ACC112 (cell line): ENCODE measurements around the gene PYGB.

ENCODE experiments used
- H2AFZ ChIP-seq: fragments of 200-600 bp; sonication (generic); one replicate; pipeline ENCODE4 v1.6.0; 2017; ENCODE audit warnings: antibody characterized with exemption, low read length; ENCODE audit not compliant: unreplicated experiment
- H3K27ac ChIP-seq: fragments of 200-600 bp; sonication (generic); 2 replicates; pipeline ENCODE4 v1.5.1; 2014; ENCODE audit warnings: low read depth, mild to moderate bottlenecking, antibody characterized with exemption, low read length, moderate library complexity
- H3K27me3 ChIP-seq: fragments of 200-600 bp; sonication (generic); 2 replicates; pipeline ENCODE4 v1.6.1; 2014; ENCODE audit warnings: mild to moderate bottlenecking, antibody characterized with exemption, low read length, moderate library complexity, mixed read lengths; ENCODE audit not compliant: insufficient read depth
- H3K36me3 ChIP-seq: fragments of 200-600 bp; sonication (generic); 2 replicates; pipeline ENCODE4 v1.6.1; 2016; ENCODE audit warnings: mild to moderate bottlenecking, antibody characterized with exemption, low read length, moderate library complexity, mixed read lengths; ENCODE audit not compliant: insufficient read depth
- H3K4me1 ChIP-seq: fragments of 200-600 bp; sonication (generic); one replicate; pipeline ENCODE4 v1.6.1; 2016; ENCODE audit warnings: low read length, mixed read lengths; ENCODE audit not compliant: insufficient read depth, unreplicated experiment, control insufficient read depth
- H3K4me3 ChIP-seq: fragments of 200-600 bp; sonication (generic); 2 replicates; pipeline ENCODE4 v1.5.1; 2014; ENCODE audit warnings: mild to moderate bottlenecking, low read depth, low read length
- H3K79me2 ChIP-seq: fragments of 200-600 bp; sonication (generic); one replicate; pipeline ENCODE4 v1.6.0; 2016; ENCODE audit warnings: low read length; ENCODE audit not compliant: control insufficient read depth, unreplicated experiment, insufficient read depth

Gene PYGB

GRCh38 chr20:25252230-25252651 is 4.4 kb downstream of the PYGB start:
- H3K4me3 ChIP-seq = peak overlapping the region; percentile 99
- peaks cover 91% of the 10 kb centered on the region for H3K79me2 ChIP-seq

GRCh38 chr20:25252686-25253421 is 5.0 kb downstream of the PYGB start:
- H3K4me3 ChIP-seq = peak overlapping the region; percentile 99; the same call in 1 of the 2 replicates
- no peaks in the 10 kb centered on the region for H3K27me3 ChIP-seq
- peaks cover 57% of the 10 kb centered on the region for H3K4me1 ChIP-seq
- no peak overlapping the region for H2AFZ ChIP-seq
- H3K36me3 ChIP-seq = peaks cover 24% of the 10 kb centered on the region
- no peak overlapping the region for H3K27ac ChIP-seq
- H3K79me2 ChIP-seq = peaks cover 94% of the 10 kb centered on the region

More at GRCh38 chr20:25252230-25252651, 4.4 kb downstream of the PYGB start:
- no peaks in the 10 kb centered on the region for H3K27me3 ChIP-seq
- peaks cover 58% of the 10 kb centered on the region for H3K4me1 ChIP-seq
- peaks cover 24% of the 10 kb centered on the region for H3K36me3 ChIP-seq
- H3K27ac ChIP-seq = no peak overlapping the region
- no peak overlapping the region for H2AFZ ChIP-seq

- Histone ChIP-seq H3K36me3 (peaks cover 30% of the 10 kb centered on the region), H2AFZ (no peak overlapping the region), H3K27ac (no peak overlapping the region), H3K4me3 (no peak overlapping the region), H3K4me1 (peaks cover 57% of the 10 kb centered on the region), H3K79me2 (peaks cover 97% of the 10 kb centered on the region), H3K27me3 (no peaks in the 10 kb centered on the region)
These were observed 5.9 kb downstream of the PYGB start for GRCh38 chr20:25253606-25254275.

- peak overlapping the region; percentile 44; the same call in 1 of the 2 replicates for H3K27ac ChIP-seq
- H3K36me3 ChIP-seq = peaks cover 38% of the 10 kb centered on the region
- H3K4me1 ChIP-seq = peaks cover 57% of the 10 kb centered on the region
These were observed 6.7 kb downstream of the PYGB start for GRCh38 chr20:25254571-25254970.

GRCh38 chr20:25254986-25255680 is 7.2 kb downstream of the PYGB start:
- Histone ChIP-seq H3K4me1 (peaks cover 54% of the 10 kb centered on the region), H2AFZ (no peak overlapping the region), H3K4me3 (no peak overlapping the region), H3K79me2 (peaks cover 96% of the 10 kb centered on the region), H3K36me3 (peaks cover 42% of the 10 kb centered on the region), H3K27me3 (no peaks in the 10 kb centered on the region), H3K27ac (peak overlapping the region; percentile 44; the same call in 1 of the 2 replicates)

More at GRCh38 chr20:25254571-25254970, 6.7 kb downstream of the PYGB start:
- Histone ChIP-seq H3K27me3 (no peaks in the 10 kb centered on the region), H3K4me3 (no peak overlapping the region), H2AFZ (no peak overlapping the region), H3K79me2 (peaks cover 97% of the 10 kb centered on the region)

- H3K4me1 ChIP-seq = peaks cover 43% of the 10 kb centered on the region
- H3K79me2 ChIP-seq = peaks cover 84% of the 10 kb centered on the region
- H3K36me3 ChIP-seq = peaks cover 46% of the 10 kb centered on the region
These were observed 8.5 kb downstream of the PYGB start for GRCh38 chr20:25256226-25256859.

GRCh38 chr20:25257130-25257529 is 9.2 kb downstream of the PYGB start:
- Histone ChIP-seq H3K4me1 (peaks cover 35% of the 10 kb centered on the region), H3K79me2 (peaks cover 78% of the 10 kb centered on the region), H3K27ac (no peak overlapping the region), H2AFZ (no peak overlapping the region), H3K27me3 (no peaks in the 10 kb centered on the region), H3K4me3 (no peak overlapping the region), H3K36me3 (peaks cover 46% of the 10 kb centered on the region)

More at GRCh38 chr20:25256226-25256859, 8.5 kb downstream of the PYGB start:
- Histone ChIP-seq H3K4me3 (no peak overlapping the region), H3K27me3 (no peaks in the 10 kb centered on the region), H3K27ac (peak overlapping the region; percentile 42; the same call in 1 of the 2 replicates), H2AFZ (no peak overlapping the region)

GRCh38 chr20:25257756-25258475 is 10.0 kb downstream of the PYGB start:
- Histone ChIP-seq H3K27ac (no peak overlapping the region), H3K27me3 (no peaks in the 10 kb centered on the region), H3K79me2 (peaks cover 71% of the 10 kb centered on the region), H3K4me1 (peaks cover 28% of the 10 kb centered on the region), H3K4me3 (no peak overlapping the region), H3K36me3 (peaks cover 42% of the 10 kb centered on the region), H2AFZ (no peak overlapping the region)

GRCh38 chr20:25258476-25258805 is 10.6 kb downstream of the PYGB start:
- Histone ChIP-seq H3K4me3 (no peak overlapping the region), H3K4me1 (peaks cover 26% of the 10 kb centered on the region), H3K27ac (no peak overlapping the region), H3K36me3 (peaks cover 42% of the 10 kb centered on the region), H2AFZ (no peak overlapping the region), H3K79me2 (peaks cover 67% of the 10 kb centered on the region), H3K27me3 (no peaks in the 10 kb centered on the region)

- H3K27ac ChIP-seq = no peak overlapping the region
- H3K79me2 ChIP-seq = peaks cover 63% of the 10 kb centered on the region
- no peaks in the 10 kb centered on the region for H3K27me3 ChIP-seq
- H3K36me3 ChIP-seq = peaks cover 42% of the 10 kb centered on the region
- no peak overlapping the region for H3K4me3 ChIP-seq
- no peak overlapping the region for H2AFZ ChIP-seq
- peaks cover 26% of the 10 kb centered on the region for H3K4me1 ChIP-seq
These were observed 10.9 kb downstream of the PYGB start for GRCh38 chr20:25258828-25259227.
